H9 (cell line): ENCODE results near the gene CTBS. TPM values are rescaled to one million over a fixed set of nuclear protein-coding genes. Genes with fewer than 3 reads are reported as not detected.

Source experiments
- DNase-seq: peaks from one replicate; pipeline ENCODE4 v3.0.0-alpha.2; 2017
- H2AFZ ChIP-seq: one replicate; pipeline ENCODE4 v1.6.1; 2013; ENCODE audit warnings: mild to moderate bottlenecking, low read length, control low read depth, moderate library complexity
- H2AK5ac ChIP-seq: 2 replicates; pipeline ENCODE4 v1.6.1; 2013; ENCODE audit warnings: low read length, control low read depth, mixed read lengths; ENCODE audit not compliant: insufficient read length
- H2BK120ac ChIP-seq: one replicate; pipeline ENCODE4 v1.6.1; 2013; ENCODE audit warnings: low read depth, mild to moderate bottlenecking, low read length, control low read depth, inconsistent platforms; ENCODE audit not compliant: poor library complexity, severe bottlenecking
- H2BK12ac ChIP-seq: 2 replicates; pipeline ENCODE4 v1.6.1; 2013; ENCODE audit warnings: low read length, control low read depth, mixed read lengths, low read depth; ENCODE audit not compliant: insufficient read length
- H2BK15ac ChIP-seq: 2 replicates; pipeline ENCODE4 v1.6.1; 2013; ENCODE audit warnings: low read depth, low read length, control low read depth
- H2BK20ac ChIP-seq: one replicate; pipeline ENCODE4 v1.6.1; 2013; ENCODE audit warnings: low read depth, mild to moderate bottlenecking, low read length, control low read depth, inconsistent platforms; ENCODE audit not compliant: poor library complexity, severe bottlenecking
- H2BK5ac ChIP-seq: 2 replicates; pipeline ENCODE4 v1.6.1; 2013; ENCODE audit warnings: low read length, control low read depth, mixed read lengths; ENCODE audit not compliant: insufficient read length
- H3K14ac ChIP-seq: 2 replicates; pipeline ENCODE4 v1.6.1; 2013; ENCODE audit warnings: low read length, control low read depth; ENCODE audit not compliant: insufficient read depth
- H3K18ac ChIP-seq: 2 replicates; pipeline ENCODE4 v1.6.1; 2013; ENCODE audit warnings: low read depth, mild to moderate bottlenecking, mixed read lengths, low read length, control low read depth; ENCODE audit not compliant: insufficient read length
- H3K23ac ChIP-seq: 2 replicates; pipeline ENCODE4 v1.6.1; 2013; ENCODE audit warnings: low read length, control low read depth, mixed read lengths, low read depth; ENCODE audit not compliant: insufficient read length
- H3K23me2 ChIP-seq: 2 replicates; pipeline ENCODE4 v1.6.1; 2013; ENCODE audit warnings: low read depth, mild to moderate bottlenecking, mixed read lengths, low read length, control low read depth; ENCODE audit not compliant: insufficient read length, poor library complexity, severe bottlenecking
- H3K27ac ChIP-seq: 2 replicates; pipeline ENCODE4 v1.5.1; 2013; ENCODE audit warnings: low read length, control low read depth, mixed read lengths, low read depth; ENCODE audit not compliant: insufficient read length
- H3K27me3 ChIP-seq: 2 replicates; pipeline ENCODE4 v1.6.1; 2013; ENCODE audit warnings: low read length, control low read depth, inconsistent platforms; ENCODE audit not compliant: insufficient read depth
- H3K4ac ChIP-seq: 2 replicates; pipeline ENCODE4 v1.6.1; 2013; ENCODE audit warnings: low read depth, mild to moderate bottlenecking, control low read depth, inconsistent platforms, low read length, moderate library complexity
- H3K4me1 ChIP-seq: 2 replicates; pipeline ENCODE4 v1.6.1; 2013; ENCODE audit warnings: low read length, control low read depth, inconsistent platforms; ENCODE audit not compliant: insufficient read depth
- H3K4me2 ChIP-seq: 2 replicates; pipeline ENCODE4 v1.6.1; 2013; ENCODE audit warnings: low read length, control low read depth, mixed read lengths; ENCODE audit not compliant: insufficient read length, insufficient read depth
- H3K56ac ChIP-seq: 2 replicates; pipeline ENCODE4 v1.6.1; 2013; ENCODE audit warnings: low read depth, mild to moderate bottlenecking, mixed read lengths, low read length, control low read depth; ENCODE audit not compliant: insufficient read length
- H3K79me1 ChIP-seq: 2 replicates; pipeline ENCODE4 v1.6.1; 2013; ENCODE audit warnings: low read depth, mild to moderate bottlenecking, moderate library complexity, low read length, control low read depth, inconsistent platforms; ENCODE audit not compliant: insufficient read depth, poor library complexity, severe bottlenecking
- H3K79me2 ChIP-seq: 2 replicates; pipeline ENCODE4 v1.6.1; 2013; ENCODE audit warnings: low read length, control low read depth, inconsistent platforms; ENCODE audit not compliant: insufficient read depth
- H3K9ac ChIP-seq: 2 replicates; pipeline ENCODE4 v1.6.1; 2013; ENCODE audit warnings: low read length, control low read depth, mixed read lengths; ENCODE audit not compliant: insufficient read length; ENCODE audit errors: extremely low read depth
- H3K9me3 ChIP-seq: one replicate; pipeline ENCODE4 v1.6.1; 2013; ENCODE audit warnings: low read depth, low read length, inconsistent platforms; ENCODE audit not compliant: control insufficient read depth
- H3T11ph ChIP-seq: one replicate; pipeline ENCODE4 v1.6.1; 2013; ENCODE audit warnings: mild to moderate bottlenecking, low read length, control low read depth, inconsistent platforms
- H4K20me1 ChIP-seq: one replicate; pipeline ENCODE4 v1.6.1; 2013; ENCODE audit not compliant: control insufficient read depth, insufficient read length, insufficient read depth
- H4K5ac ChIP-seq: 2 replicates; pipeline ENCODE4 v1.6.1; 2013; ENCODE audit warnings: low read depth, mild to moderate bottlenecking, mixed read lengths, low read length, control low read depth; ENCODE audit not compliant: insufficient read length
- H4K8ac ChIP-seq: replicated peaks from 2 replicates; pipeline ENCODE4 v1.6.1; 2013; ENCODE audit warnings: low read length, control low read depth, mixed read lengths, low read depth; ENCODE audit not compliant: insufficient read length
- H4K91ac ChIP-seq: 2 replicates; pipeline ENCODE4 v1.6.1; 2013; ENCODE audit warnings: low read depth, mild to moderate bottlenecking, moderate library complexity, mixed read lengths, low read length, control low read depth; ENCODE audit not compliant: insufficient read length
- H3K27ac Mint-ChIP-seq, 3 experiments: 2 replicates in 2 of 3; 3 replicates in 1 of 3; pipeline ENCODE4 v1.8.0; 2020 to 2021; ENCODE audit warnings: mixed read lengths in 3 of 3, mild to moderate bottlenecking in 1 of 3, moderate library complexity in 1 of 3
- H3K27me3 Mint-ChIP-seq: 2 replicates; pipeline ENCODE4 v1.8.0; 2021; ENCODE audit warnings: low read depth, mild to moderate bottlenecking, moderate library complexity, mixed read lengths
- H3K36me3 Mint-ChIP-seq, 3 experiments: 2 replicates in 2 of 3; 3 replicates in 1 of 3; pipeline ENCODE4 v1.8.0; 2020 to 2021; ENCODE audit warnings: low read depth in 3 of 3, mixed read lengths in 3 of 3; ENCODE audit not compliant: insufficient read depth in 1 of 3
- H3K4me1 Mint-ChIP-seq, 2 experiments: 2 replicates each; pipeline ENCODE4 v1.8.0; 2020; ENCODE audit warnings: mixed read lengths in 2 of 2
- H3K4me3 Mint-ChIP-seq, 2 experiments: 2 replicates in 1 of 2; 3 replicates in 1 of 2; pipeline ENCODE4 v1.8.0; 2020 to 2021; ENCODE audit warnings: mild to moderate bottlenecking in 2 of 2, mixed read lengths in 2 of 2, moderate library complexity in 1 of 2
- H3K9me3 Mint-ChIP-seq, 2 experiments: 2 replicates in 1 of 2; 3 replicates in 1 of 2; pipeline ENCODE4 v1.8.0; 2020; ENCODE audit warnings: mild to moderate bottlenecking in 2 of 2, mixed read lengths in 2 of 2, moderate library complexity in 1 of 2
- CTCF ChIP-seq: fragments of 200-600 bp; sonication (generic); conservative IDR thresholded peaks from 3 replicates; pipeline ENCODE4 v1.8.0; 2021; ENCODE audit warnings: antibody characterized with exemption, mild to moderate bottlenecking
- WGBS: extraction: QIAGEN DNeasy Blood & Tissue Kit; methylation state at CpG from one replicate; pipeline ENCODE4 v1.1.7; 2013; ENCODE audit warnings: missing lambda C conversion rate, low lambda C conversion rate, mixed read lengths; ENCODE audit not compliant: insufficient read length; ENCODE audit errors: extremely low coverage; 5-methylcytosine and 5-hydroxymethylcytosine counted together
- total RNA-seq: library from RNA; stranded (reverse); gene quantifications from 2 replicates; pipeline ENCODE4 v1.2.1, GENCODE V29; 2021

The CTBS gene
- total RNA-seq, 1 experiment from 2014 or later, result 2.8 TPM

GRCh38 chr1:84573481-84573966 lies 716 bp downstream of the CTBS start:
- Histone ChIP-seq H3K23me2 (peaks cover 5% of the 10 kb centered on the region), H2AK5ac (no peak overlapping the region), H3K18ac (no peak overlapping the region), H3K4me2 (peak overlapping the region; percentile 76), H3K27ac (peak overlapping the region; percentile 53), H2BK12ac (no peak overlapping the region), H2BK120ac (no peak overlapping the region), H4K5ac (no peak overlapping the region), H3K23ac (no peak overlapping the region), H2AFZ (no peak overlapping the region), H2BK15ac (no peak overlapping the region), H4K20me1 (no peaks in the 10 kb centered on the region), H3K79me2 (no peaks in the 10 kb centered on the region), H2BK20ac (no peak overlapping the region), H4K91ac (no peak overlapping the region), H3K14ac (peak overlapping the region; percentile 96; the same call in 1 of the 2 replicates), H3K9me3 (no peaks in the 10 kb centered on the region), H3K79me1 (no peaks in the 10 kb centered on the region), H3K56ac (no peak overlapping the region), H3T11ph (no peak overlapping the region), H3K9ac (peak overlapping the region; percentile 74), H3K27me3 (no peaks in the 10 kb centered on the region), H3K4ac (no peak overlapping the region), H4K8ac (no peak overlapping the region), H3K4me1 (peaks cover 3% of the 10 kb centered on the region; the same call in 1 of the 2 replicates), H2BK5ac (no peak overlapping the region)
- Mint-ChIP-seq H3K27me3 (peaks cover 18% of the 10 kb centered on the region), H3K4me1 (peaks cover 36 to 37% of the 10 kb centered on the region in 2 experiments), H3K27ac (peak overlapping the region; percentile 95 to 100 (median 96)), H3K9me3 (no peaks in the 10 kb centered on the region), H3K4me3 (peak overlapping the region; percentile 79 to 93), H3K36me3 (peaks cover 0 to 8% (median 5%) of the 10 kb centered on the region in 3 experiments; a peak in 4 of 7 replicates)
- no peak for DNase-seq
- WGBS, result no CpG with 5 or more reads among the region's 5 CpGs
- no peak for TF ChIP-seq CTCF
